H9 (cell line): ENCODE data around the gene BSPRY. TPM values are rescaled to one million over a fixed set of nuclear protein-coding genes. Genes with fewer than 3 reads are reported as not detected.

Experiments used
- DNase-seq: peaks from one replicate; pipeline ENCODE4 v3.0.0-alpha.2; 2017
- H2AFZ ChIP-seq: one replicate; pipeline ENCODE4 v1.6.1; 2013; ENCODE audit warnings: mild to moderate bottlenecking, low read length, control low read depth, moderate library complexity
- H2AK5ac ChIP-seq: 2 replicates; pipeline ENCODE4 v1.6.1; 2013; ENCODE audit warnings: low read length, control low read depth, mixed read lengths; ENCODE audit not compliant: insufficient read length
- H2BK120ac ChIP-seq: one replicate; pipeline ENCODE4 v1.6.1; 2013; ENCODE audit warnings: low read depth, mild to moderate bottlenecking, low read length, control low read depth, inconsistent platforms; ENCODE audit not compliant: poor library complexity, severe bottlenecking
- H2BK12ac ChIP-seq: 2 replicates; pipeline ENCODE4 v1.6.1; 2013; ENCODE audit warnings: low read length, control low read depth, mixed read lengths, low read depth; ENCODE audit not compliant: insufficient read length
- H2BK15ac ChIP-seq: 2 replicates; pipeline ENCODE4 v1.6.1; 2013; ENCODE audit warnings: low read depth, low read length, control low read depth
- H2BK20ac ChIP-seq: one replicate; pipeline ENCODE4 v1.6.1; 2013; ENCODE audit warnings: low read depth, mild to moderate bottlenecking, low read length, control low read depth, inconsistent platforms; ENCODE audit not compliant: poor library complexity, severe bottlenecking
- H2BK5ac ChIP-seq: 2 replicates; pipeline ENCODE4 v1.6.1; 2013; ENCODE audit warnings: low read length, control low read depth, mixed read lengths; ENCODE audit not compliant: insufficient read length
- H3K14ac ChIP-seq: 2 replicates; pipeline ENCODE4 v1.6.1; 2013; ENCODE audit warnings: low read length, control low read depth; ENCODE audit not compliant: insufficient read depth
- H3K18ac ChIP-seq: 2 replicates; pipeline ENCODE4 v1.6.1; 2013; ENCODE audit warnings: low read depth, mild to moderate bottlenecking, mixed read lengths, low read length, control low read depth; ENCODE audit not compliant: insufficient read length
- H3K23ac ChIP-seq: 2 replicates; pipeline ENCODE4 v1.6.1; 2013; ENCODE audit warnings: low read length, control low read depth, mixed read lengths, low read depth; ENCODE audit not compliant: insufficient read length
- H3K23me2 ChIP-seq: 2 replicates; pipeline ENCODE4 v1.6.1; 2013; ENCODE audit warnings: low read depth, mild to moderate bottlenecking, mixed read lengths, low read length, control low read depth; ENCODE audit not compliant: insufficient read length, poor library complexity, severe bottlenecking
- H3K27ac ChIP-seq: 2 replicates; pipeline ENCODE4 v1.5.1; 2013; ENCODE audit warnings: low read length, control low read depth, mixed read lengths, low read depth; ENCODE audit not compliant: insufficient read length
- H3K27me3 ChIP-seq: 2 replicates; pipeline ENCODE4 v1.6.1; 2013; ENCODE audit warnings: low read length, control low read depth, inconsistent platforms; ENCODE audit not compliant: insufficient read depth
- H3K4ac ChIP-seq: 2 replicates; pipeline ENCODE4 v1.6.1; 2013; ENCODE audit warnings: low read depth, mild to moderate bottlenecking, control low read depth, inconsistent platforms, low read length, moderate library complexity
- H3K4me1 ChIP-seq: 2 replicates; pipeline ENCODE4 v1.6.1; 2013; ENCODE audit warnings: low read length, control low read depth, inconsistent platforms; ENCODE audit not compliant: insufficient read depth
- H3K4me2 ChIP-seq: 2 replicates; pipeline ENCODE4 v1.6.1; 2013; ENCODE audit warnings: low read length, control low read depth, mixed read lengths; ENCODE audit not compliant: insufficient read length, insufficient read depth
- H3K56ac ChIP-seq: 2 replicates; pipeline ENCODE4 v1.6.1; 2013; ENCODE audit warnings: low read depth, mild to moderate bottlenecking, mixed read lengths, low read length, control low read depth; ENCODE audit not compliant: insufficient read length
- H3K79me1 ChIP-seq: 2 replicates; pipeline ENCODE4 v1.6.1; 2013; ENCODE audit warnings: low read depth, mild to moderate bottlenecking, moderate library complexity, low read length, control low read depth, inconsistent platforms; ENCODE audit not compliant: insufficient read depth, poor library complexity, severe bottlenecking
- H3K79me2 ChIP-seq: 2 replicates; pipeline ENCODE4 v1.6.1; 2013; ENCODE audit warnings: low read length, control low read depth, inconsistent platforms; ENCODE audit not compliant: insufficient read depth
- H3K9ac ChIP-seq: 2 replicates; pipeline ENCODE4 v1.6.1; 2013; ENCODE audit warnings: low read length, control low read depth, mixed read lengths; ENCODE audit not compliant: insufficient read length; ENCODE audit errors: extremely low read depth
- H3K9me3 ChIP-seq: one replicate; pipeline ENCODE4 v1.6.1; 2013; ENCODE audit warnings: low read depth, low read length, inconsistent platforms; ENCODE audit not compliant: control insufficient read depth
- H3T11ph ChIP-seq: one replicate; pipeline ENCODE4 v1.6.1; 2013; ENCODE audit warnings: mild to moderate bottlenecking, low read length, control low read depth, inconsistent platforms
- H4K20me1 ChIP-seq: one replicate; pipeline ENCODE4 v1.6.1; 2013; ENCODE audit not compliant: control insufficient read depth, insufficient read length, insufficient read depth
- H4K5ac ChIP-seq: 2 replicates; pipeline ENCODE4 v1.6.1; 2013; ENCODE audit warnings: low read depth, mild to moderate bottlenecking, mixed read lengths, low read length, control low read depth; ENCODE audit not compliant: insufficient read length
- H4K8ac ChIP-seq: replicated peaks from 2 replicates; pipeline ENCODE4 v1.6.1; 2013; ENCODE audit warnings: low read length, control low read depth, mixed read lengths, low read depth; ENCODE audit not compliant: insufficient read length
- H4K91ac ChIP-seq: 2 replicates; pipeline ENCODE4 v1.6.1; 2013; ENCODE audit warnings: low read depth, mild to moderate bottlenecking, moderate library complexity, mixed read lengths, low read length, control low read depth; ENCODE audit not compliant: insufficient read length
- H3K27ac Mint-ChIP-seq, 3 experiments: 2 replicates in 2 of 3; 3 replicates in 1 of 3; pipeline ENCODE4 v1.8.0; 2020 to 2021; ENCODE audit warnings: mixed read lengths in 3 of 3, mild to moderate bottlenecking in 1 of 3, moderate library complexity in 1 of 3
- H3K27me3 Mint-ChIP-seq: 2 replicates; pipeline ENCODE4 v1.8.0; 2021; ENCODE audit warnings: low read depth, mild to moderate bottlenecking, moderate library complexity, mixed read lengths
- H3K36me3 Mint-ChIP-seq, 3 experiments: 2 replicates in 2 of 3; 3 replicates in 1 of 3; pipeline ENCODE4 v1.8.0; 2020 to 2021; ENCODE audit warnings: low read depth in 3 of 3, mixed read lengths in 3 of 3; ENCODE audit not compliant: insufficient read depth in 1 of 3
- H3K4me1 Mint-ChIP-seq, 2 experiments: 2 replicates each; pipeline ENCODE4 v1.8.0; 2020; ENCODE audit warnings: mixed read lengths in 2 of 2
- H3K4me3 Mint-ChIP-seq, 2 experiments: 2 replicates in 1 of 2; 3 replicates in 1 of 2; pipeline ENCODE4 v1.8.0; 2020 to 2021; ENCODE audit warnings: mild to moderate bottlenecking in 2 of 2, mixed read lengths in 2 of 2, moderate library complexity in 1 of 2
- H3K9me3 Mint-ChIP-seq, 2 experiments: 2 replicates in 1 of 2; 3 replicates in 1 of 2; pipeline ENCODE4 v1.8.0; 2020; ENCODE audit warnings: mild to moderate bottlenecking in 2 of 2, mixed read lengths in 2 of 2, moderate library complexity in 1 of 2
- CTCF ChIP-seq: fragments of 200-600 bp; sonication (generic); conservative IDR thresholded peaks from 3 replicates; pipeline ENCODE4 v1.8.0; 2021; ENCODE audit warnings: antibody characterized with exemption, mild to moderate bottlenecking
- WGBS: extraction: QIAGEN DNeasy Blood & Tissue Kit; methylation state at CpG from one replicate; pipeline ENCODE4 v1.1.7; 2013; ENCODE audit warnings: missing lambda C conversion rate, low lambda C conversion rate, mixed read lengths; ENCODE audit not compliant: insufficient read length; ENCODE audit errors: extremely low coverage; 5-methylcytosine and 5-hydroxymethylcytosine counted together
- total RNA-seq: library from RNA; stranded (reverse); gene quantifications from 2 replicates; pipeline ENCODE4 v1.2.1, GENCODE V29; 2021

Gene BSPRY
- total RNA-seq, 1 experiment from 2014 or later: 4.5 TPM

- Histone ChIP-seq H3K18ac (no peak overlapping the region), H3K27ac (no peak overlapping the region), H3K4me1 (no peaks in the 10 kb centered on the region), H2BK12ac (no peak overlapping the region), H3K9ac (no peak overlapping the region), H3K27me3 (no peaks in the 10 kb centered on the region), H3K79me1 (no peaks in the 10 kb centered on the region), H3K4me2 (peak overlapping the region; percentile 19), H2AFZ (no peak overlapping the region), H3K9me3 (no peaks in the 10 kb centered on the region), H2AK5ac (no peak overlapping the region), H3K79me2 (no peaks in the 10 kb centered on the region), H4K8ac (no peak overlapping the region), H2BK120ac (no peak overlapping the region), H3K4ac (no peak overlapping the region), H4K20me1 (no peaks in the 10 kb centered on the region), H3T11ph (no peak overlapping the region), H4K91ac (no peak overlapping the region), H3K23me2 (peaks cover 6% of the 10 kb centered on the region), H4K5ac (no peak overlapping the region), H2BK15ac (no peak overlapping the region), H3K14ac (no peak overlapping the region), H3K56ac (no peak overlapping the region), H2BK5ac (no peak overlapping the region), H2BK20ac (no peak overlapping the region), H3K23ac (no peak overlapping the region)
- no peak for DNase-seq
- Mint-ChIP-seq H3K27ac (no peak overlapping the region; a peak in 1 of 7 replicates), H3K4me1 (peaks cover 6 to 23% of the 10 kb centered on the region in 2 experiments), H3K36me3 (peaks cover 0 to 20% (median 18%) of the 10 kb centered on the region in 3 experiments; a peak in 6 of 7 replicates), H3K9me3 (no peaks in the 10 kb centered on the region), H3K27me3 (no peaks in the 10 kb centered on the region), H3K4me3 (peak overlapping the region; percentile 88 to 96)
- WGBS: no CpG with 5 or more reads among the region's 6 CpGs
- TF ChIP-seq CTCF: no peak
Measured at GRCh38 chr9:113375057-113376023, 26.0 kb downstream of the BSPRY start.
